Fibroblast of pulmonary artery (primary cell): ENCODE measurements around the gene MYOZ3.
A peak's percentile ranks its signal among the peaks of the same experiment; 100 is the strongest.

Source experiments
- DNase-seq: peaks from one replicate; pipeline ENCODE4 v3.0.0-alpha.2; 2010; ENCODE audit warnings: low read depth
- H3K4me3 ChIP-seq: replicated peaks from 2 replicates; pipeline ENCODE4 v1.5.1; 2011; ENCODE audit warnings: low read depth, mild to moderate bottlenecking, control low read depth, low read length, moderate library complexity
- CTCF ChIP-seq: IDR thresholded peaks from 2 replicates; pipeline ENCODE4 v1.5.1; 2011; ENCODE audit warnings: mild to moderate bottlenecking, control low read depth, low read length, inconsistent platforms; ENCODE audit errors: missing control alignments

Gene MYOZ3

GRCh38 chr5:150616024-150616470, 45.0 kb upstream of the MYOZ3 start:
- DNase-seq: no peak
- TF ChIP-seq CTCF: no peak
- H3K4me3 ChIP-seq: no peak overlapping the region

- DNase-seq: no peak
- no peak for TF ChIP-seq CTCF
- H3K4me3 ChIP-seq: no peak overlapping the region
These were observed 44.5 kb upstream of the MYOZ3 start for GRCh38 chr5:150616506-150616905.

GRCh38 chr5:150618163-150618562, 42.9 kb upstream of the MYOZ3 start:
- peak; percentile 67 for DNase-seq
- no peak overlapping the region for H3K4me3 ChIP-seq
- TF ChIP-seq CTCF: no peak

GRCh38 chr5:150618588-150619281, 42.3 kb upstream of the MYOZ3 start:
- no peak overlapping the region for H3K4me3 ChIP-seq
- no peak for TF ChIP-seq CTCF
- DNase-seq: peak; percentile 92

- no peak overlapping the region for H3K4me3 ChIP-seq
- peak; percentile 91 for DNase-seq
- no peak for TF ChIP-seq CTCF
These were observed 41.5 kb upstream of the MYOZ3 start for GRCh38 chr5:150619359-150620230.

- H3K4me3 ChIP-seq: no peak overlapping the region
- no peak for DNase-seq
- no peak for TF ChIP-seq CTCF
These were observed 39.8 kb upstream of the MYOZ3 start for GRCh38 chr5:150621301-150621700.
